Astrocyte (in vitro differentiated cells and primary cell): ENCODE results near the gene RUNX1.

ENCODE experiments used
- CTCF ChIP-seq: IDR thresholded peaks from 2 replicates; pipeline ENCODE4 v1.5.1; 2011; ENCODE audit warnings: low read depth, mild to moderate bottlenecking, inconsistent platforms, low read length, moderate library complexity; ENCODE audit not compliant: insufficient read depth
- EZH2 ChIP-seq: IDR thresholded peaks from 2 replicates; pipeline ENCODE4 v1.6.1; 2012; ENCODE audit warnings: mild to moderate bottlenecking, low read length, inconsistent platforms; ENCODE audit not compliant: insufficient read depth

- TF ChIP-seq CTCF = no peak
- no peak for TF ChIP-seq EZH2
Measured at GRCh38 chr21:35053356-35054096, 4.4 kb upstream of the RUNX1 start.
